A673 (cell line): ENCODE measurements around the gene DHRSX. TPM values are rescaled to one million over a fixed set of nuclear protein-coding genes. Genes with fewer than 3 reads are reported as not detected.
"Not testable (repeated sequence)": the region's sequence is repeated elsewhere in the genome, so short reads cannot be mapped to it uniquely, and the experiment has no call there.

Experiments
- BruUV-seq: library from RNA; stranded (reverse); fragments of 400-500 nt; replicated peaks from 2 replicates; lab custom pipeline; 2021; lab: Mats Ljungman, UMichigan
- CTCF ChIA-PET: fragments of 300-600 bp; sonication (Branson Sonifier 250); formaldehyde crosslinking; loops from one replicate; lab custom pipeline; 2022; ENCODE audit warnings: antibody characterized with exemption; lab: Charles Lee
- POLR2A ChIA-PET: fragments of 300-600 bp; sonication (Branson Sonifier 250); formaldehyde crosslinking; loops from one replicate; lab custom pipeline; 2022; ENCODE audit warnings: antibody characterized with exemption; ENCODE audit not compliant: low non-redundant PET; lab: Charles Lee
- DNase-seq: peaks from one replicate; pipeline ENCODE4 v3.0.0-alpha.2; 2015; ENCODE audit warnings: low spot score
- H3K27ac ChIP-seq: fragments of 200-600 bp; sonication (generic); 2 replicates; pipeline ENCODE4 v1.5.1; 2016; ENCODE audit warnings: mixed run types, low read depth, mild to moderate bottlenecking, mixed read lengths, antibody characterized with exemption, low read length; ENCODE audit not compliant: poor library complexity, severe bottlenecking
- H3K27me3 ChIP-seq: fragments of 200-600 bp; sonication (generic); replicated peaks from 2 replicates; pipeline ENCODE4 v1.6.1; 2017; ENCODE audit warnings: mixed run types, low read depth, mild to moderate bottlenecking, mixed read lengths, antibody characterized with exemption, low read length; ENCODE audit not compliant: insufficient read depth, poor library complexity
- H3K36me3 ChIP-seq: fragments of 200-600 bp; sonication (generic); 2 replicates; pipeline ENCODE4 v1.6.1; 2016; ENCODE audit warnings: mixed run types, mild to moderate bottlenecking, mixed read lengths, antibody characterized with exemption, low read length; ENCODE audit not compliant: insufficient read depth, poor library complexity, severe bottlenecking
- H3K4me1 ChIP-seq: fragments of 200-600 bp; sonication (generic); 2 replicates; pipeline ENCODE4 v1.6.1; 2017; ENCODE audit warnings: mixed run types, mild to moderate bottlenecking, mixed read lengths, antibody characterized with exemption, low read length; ENCODE audit not compliant: insufficient read depth, poor library complexity, severe bottlenecking
- H3K4me3 ChIP-seq: fragments of 200-600 bp; sonication (generic); 2 replicates; pipeline ENCODE4 v1.5.1; 2016; ENCODE audit warnings: low read depth, mixed run types, mild to moderate bottlenecking, mixed read lengths, low read length; ENCODE audit not compliant: poor library complexity, severe bottlenecking
- H3K9me3 ChIP-seq: fragments of 200-600 bp; sonication (generic); 2 replicates; pipeline ENCODE4 v1.6.1; 2016; ENCODE audit warnings: mixed run types, low read depth, mild to moderate bottlenecking, mixed read lengths, antibody characterized with exemption, low read length; ENCODE audit not compliant: poor library complexity, severe bottlenecking
- EZH2 ChIP-seq: fragments of 200-600 bp; sonication (generic); IDR thresholded peaks from 2 replicates; pipeline ENCODE4 v1.6.1; 2017; ENCODE audit warnings: borderline replicate concordance, low read depth, mild to moderate bottlenecking, mixed read lengths, antibody characterized with exemption, low read length; ENCODE audit not compliant: poor library complexity, severe bottlenecking
- intact Hi-C: fragments of 100-400 bp; cut with micrococcal nuclease; formaldehyde crosslinking; loops from one replicate; pipeline ENCODE4 v1.10.0; 2022; ENCODE audit not compliant: unreplicated experiment
- total RNA-seq: library from RNA; stranded (reverse); gene quantifications from 2 replicates; pipeline ENCODE4 v1.2.3, GENCODE V29; 2021
- TF ChIP-seq, protein P1 (sequence below): fragments of 300-800, 200-600 bp; sonication (generic); conservative IDR thresholded peaks from 2 replicates; pipeline ENCODE4 v1.5.1; 2017; ENCODE audit warnings: low read depth, mild to moderate bottlenecking, antibody characterized with exemption, low read length, moderate library complexity, mixed read lengths

Gene DHRSX
- total RNA-seq, 1 experiment from 2014 or later: 30.2 TPM

DNA sequence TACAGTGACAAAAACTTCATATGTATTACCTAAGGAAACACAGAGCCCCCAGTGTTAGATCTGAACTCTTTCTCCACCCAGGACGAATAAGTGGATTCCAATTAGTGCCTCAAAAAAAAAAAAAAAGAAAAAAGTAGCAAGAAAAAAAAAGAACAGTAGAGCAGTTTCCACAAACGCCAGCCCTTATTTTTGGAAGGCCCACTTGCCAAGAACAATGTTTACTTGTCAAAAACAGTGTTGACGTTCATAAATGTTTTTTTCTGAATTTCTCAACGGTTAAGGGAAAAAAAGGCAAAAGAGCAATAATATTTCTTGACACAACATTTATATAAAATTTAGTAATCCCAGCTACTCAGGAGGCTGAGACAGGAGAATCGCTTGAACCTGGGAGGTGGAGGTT, 38.7 kb downstream of the DHRSX start:
- peaks cover 5% of the 10 kb centered on the region for H3K4me1 ChIP-seq
- no TSS peak for BruUV-seq
- intact Hi-C loops: no loop called here
- TF ChIP-seq EZH2: no peak
- TF ChIP-seq, protein P1, sequence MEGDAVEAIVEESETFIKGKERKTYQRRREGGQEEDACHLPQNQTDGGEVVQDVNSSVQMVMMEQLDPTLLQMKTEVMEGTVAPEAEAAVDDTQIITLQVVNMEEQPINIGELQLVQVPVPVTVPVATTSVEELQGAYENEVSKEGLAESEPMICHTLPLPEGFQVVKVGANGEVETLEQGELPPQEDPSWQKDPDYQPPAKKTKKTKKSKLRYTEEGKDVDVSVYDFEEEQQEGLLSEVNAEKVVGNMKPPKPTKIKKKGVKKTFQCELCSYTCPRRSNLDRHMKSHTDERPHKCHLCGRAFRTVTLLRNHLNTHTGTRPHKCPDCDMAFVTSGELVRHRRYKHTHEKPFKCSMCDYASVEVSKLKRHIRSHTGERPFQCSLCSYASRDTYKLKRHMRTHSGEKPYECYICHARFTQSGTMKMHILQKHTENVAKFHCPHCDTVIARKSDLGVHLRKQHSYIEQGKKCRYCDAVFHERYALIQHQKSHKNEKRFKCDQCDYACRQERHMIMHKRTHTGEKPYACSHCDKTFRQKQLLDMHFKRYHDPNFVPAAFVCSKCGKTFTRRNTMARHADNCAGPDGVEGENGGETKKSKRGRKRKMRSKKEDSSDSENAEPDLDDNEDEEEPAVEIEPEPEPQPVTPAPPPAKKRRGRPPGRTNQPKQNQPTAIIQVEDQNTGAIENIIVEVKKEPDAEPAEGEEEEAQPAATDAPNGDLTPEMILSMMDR: no peak
- DNase-seq: no peak
- POLR2A ChIA-PET: no interaction called here
- no peaks in the 10 kb centered on the region for H3K9me3 ChIP-seq
- H3K27ac ChIP-seq: no peak overlapping the region
- no peaks in the 10 kb centered on the region for H3K36me3 ChIP-seq
- no peak overlapping the region for H3K4me3 ChIP-seq
- H3K27me3 ChIP-seq: no peaks in the 10 kb centered on the region
- CTCF ChIA-PET: no interaction called here

GRCh38 chrX:2461711-2462016, 39.1 kb downstream of the DHRSX start:
- no peaks in the 10 kb centered on the region for H3K9me3 ChIP-seq
- ChIA-PET CTCF (no interaction called here), POLR2A (no interaction called here)
- BruUV-seq: no TSS peak
- H3K27ac ChIP-seq: no peak overlapping the region
- intact Hi-C loops: no loop called here
- no peak for DNase-seq
- H3K4me3 ChIP-seq: no peak overlapping the region
- H3K36me3 ChIP-seq: no peaks in the 10 kb centered on the region
- TF ChIP-seq EZH2: no peak
- TF ChIP-seq, protein P1: no peak
- H3K4me1 ChIP-seq: peaks cover 5% of the 10 kb centered on the region
- H3K27me3 ChIP-seq: no peaks in the 10 kb centered on the region

DNA sequence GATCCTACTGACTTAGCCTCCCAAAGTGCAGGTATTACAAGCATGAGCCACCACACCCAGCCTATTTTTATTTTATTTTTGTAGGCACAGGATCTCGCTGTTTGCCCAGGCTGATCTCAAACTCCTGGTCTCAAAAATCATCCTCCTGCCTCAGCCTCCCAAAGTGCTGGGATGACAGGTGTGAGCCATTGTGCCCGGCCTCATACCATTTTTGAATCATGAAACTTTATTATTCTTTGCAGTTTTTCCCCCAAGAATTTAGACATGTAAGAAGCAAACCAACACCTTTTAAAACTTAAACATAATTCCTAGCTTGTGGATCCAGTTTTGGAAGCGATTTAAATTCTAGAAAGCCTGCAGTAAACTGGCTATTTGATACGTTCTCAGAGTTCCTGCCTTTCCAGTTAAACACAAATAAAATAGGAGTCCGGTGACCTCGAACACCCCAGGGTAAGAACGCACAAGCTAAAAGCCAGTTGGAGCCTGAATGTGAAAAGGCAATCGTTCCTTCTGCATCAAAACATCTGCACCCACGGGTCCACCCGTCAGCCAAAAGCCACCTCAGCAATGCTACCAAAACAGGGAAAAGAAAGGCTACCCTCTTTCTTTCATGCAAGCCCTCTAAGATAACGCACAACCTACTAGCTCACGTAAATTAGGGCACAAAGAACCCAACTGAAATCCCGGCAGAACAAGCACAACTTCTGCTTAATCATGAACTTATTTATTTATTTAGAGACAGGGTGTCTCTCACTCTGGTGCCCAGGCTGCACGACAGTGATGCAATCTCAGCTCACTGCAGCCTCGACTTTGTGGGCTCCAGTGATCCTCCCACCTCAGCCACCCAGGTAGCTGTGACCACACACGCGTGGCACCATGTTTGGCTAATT, 39.7 kb downstream of the DHRSX start:
- H3K36me3 ChIP-seq, intact Hi-C loops, POLR2A ChIA-PET, H3K27me3 ChIP-seq, H3K9me3 ChIP-seq, BruUV-seq, DNase-seq, H3K4me1 ChIP-seq, H3K4me3 ChIP-seq, H3K27ac ChIP-seq, CTCF ChIA-PET: not testable (repeated sequence)

- H3K27me3 ChIP-seq, H3K4me3 ChIP-seq, POLR2A ChIA-PET, DNase-seq, intact Hi-C loops, H3K4me1 ChIP-seq, BruUV-seq, H3K9me3 ChIP-seq, H3K36me3 ChIP-seq, H3K27ac ChIP-seq, CTCF ChIA-PET: not testable (repeated sequence)
Measured at GRCh38 chrX:2460048-2460447, 40.7 kb downstream of the DHRSX start.
